Naive thymus-derived CD8-positive, alpha-beta T cell (primary cell): Measurements from ENCODE around the gene BDKRB2. TPM values are rescaled to one million over a fixed set of nuclear protein-coding genes. Genes with fewer than 3 reads are reported as not detected.

Experiments
- ATAC-seq, 2 donors: fragments of 150-1000 bp; cut with Tn5 transposase in 1 of 2; sonication (Bioruptor Pico), chemical (Tn5 transposase) in 1 of 2; 1 replicate in 1 of 2; 2 replicates in 1 of 2; pipeline ENCODE4 v1.10.0; 2021; ENCODE audit warnings: mild to moderate bottlenecking in 2 of 2, moderate library complexity in 2 of 2
- POLR2A ChIA-PET: fragments of 350-600 bp; sonication (Branson Sonifier 250); formaldehyde crosslinking; loops from one replicate; lab custom pipeline; 2021; ENCODE audit warnings: antibody characterized with exemption; lab: Charles Lee
- DNase-seq, 10 donors: peaks; one replicate each; pipeline versions ENCODE4 v3.0.0 to v3.0.0-alpha.2; 2020 to 2022
- H3K27ac Mint-ChIP-seq, 10 donors: one replicate each; pipeline ENCODE4 v1.8.0; 2020 to 2022; ENCODE audit warnings: mild to moderate bottlenecking in 10 of 10, mixed read lengths in 10 of 10, moderate library complexity in 4 of 10, inconsistent platforms in 1 of 10
- H3K27me3 Mint-ChIP-seq, 5 donors: one replicate each; pipeline ENCODE4 v1.8.0; 2021 to 2022; ENCODE audit warnings: mixed read lengths in 5 of 5
- H3K36me3 Mint-ChIP-seq, 3 donors: one replicate each; pipeline ENCODE4 v1.8.0; 2020 to 2022; ENCODE audit warnings: mixed read lengths in 3 of 3, mild to moderate bottlenecking in 2 of 3, inconsistent platforms in 1 of 3
- H3K4me1 Mint-ChIP-seq, 4 donors: one replicate each; pipeline ENCODE4 v1.8.0; 2021 to 2022; ENCODE audit warnings: mixed read lengths in 4 of 4
- H3K4me3 Mint-ChIP-seq, 10 donors: one replicate each; pipeline ENCODE4 v1.8.0; 2020 to 2022; ENCODE audit warnings: mild to moderate bottlenecking in 10 of 10, mixed read lengths in 10 of 10, moderate library complexity in 6 of 10, inconsistent platforms in 1 of 10
- H3K9me3 Mint-ChIP-seq, 9 donors: one replicate each; pipeline ENCODE4 v1.8.0; 2020 to 2022; ENCODE audit warnings: mixed read lengths in 9 of 9, mild to moderate bottlenecking in 3 of 9, inconsistent platforms in 1 of 9, moderate library complexity in 1 of 9
- polyA plus RNA-seq, 3 donors: library from polyadenylated mRNA; unstranded; fragments of 300-500 nt; fragmentation: Illumina TruSeq; gene quantifications; one replicate each; pipeline ENCODE4 v1.2.3, GENCODE V29; 2021
- total RNA-seq, 8 experiments: library from RNA in 2 of 8; stranded (reverse) in 2 of 8; gene quantifications; one replicate each; pipeline ENCODE4 v1.2.3 and lab custom pipeline; 2021 to 2026

The BDKRB2 gene
- total RNA-seq = not detected
- not detected for polyA plus RNA-seq
- total RNA-seq (lab: John Stamatoyannopoulos, UW) = 0 to 0.09 (median 0) reads per million in 6 experiments

GRCh38 chr14:96204151-96205058 lies at the start of gene BDKRB2:
Gene BDKRB2, plus strand, starts transcription at chr14:96204839. Its CDS starts 32,269 bp downstream, at chr14:96237108.
- peak within 1 kb of the TSS in 2 of 10 donors; percentile 49 to 59 for H3K27ac Mint-ChIP-seq
- DNase-seq (no peak), ATAC-seq (peak in 1 of 2 donors; percentile 40)
- peak within 1 kb of the TSS in 3 of 10 donors; percentile 18 to 49 (median 42) for H3K4me3 Mint-ChIP-seq
- H3K27me3 Mint-ChIP-seq = peaks cover 26 to 63% (median 38%) of the 10 kb centered on the region in 5 donors
- H3K9me3 Mint-ChIP-seq = no peaks in the 10 kb centered on the region
- POLR2A ChIA-PET = no interaction called here
- H3K36me3 Mint-ChIP-seq = peaks cover 0 to 4% (median 0%) of the 10 kb centered on the region in 3 donors
- peaks cover 5 to 7% (median 6%) of the 10 kb centered on the region in 4 donors for H3K4me1 Mint-ChIP-seq

GRCh38 chr14:96154900-96155299 lies 49.7 kb upstream of the BDKRB2 start:
- POLR2A ChIA-PET = no interaction called here
- H3K9me3 Mint-ChIP-seq = no peaks in the 10 kb centered on the region
- H3K27me3 Mint-ChIP-seq = peaks cover 0 to 6% (median 2%) of the 10 kb centered on the region in 5 donors
- ATAC-seq (no peak), DNase-seq (no peak)
- H3K36me3 Mint-ChIP-seq = no peaks in the 10 kb centered on the region
- no peak overlapping the region for H3K4me3 Mint-ChIP-seq
- no peaks in the 10 kb centered on the region for H3K4me1 Mint-ChIP-seq
- no peak overlapping the region for H3K27ac Mint-ChIP-seq

- H3K27ac Mint-ChIP-seq = peak overlapping the region in 1 of 10 donors; percentile 11
- H3K27me3 Mint-ChIP-seq = peaks cover 0 to 2% (median 0%) of the 10 kb centered on the region in 5 donors
- H3K4me3 Mint-ChIP-seq = no peak overlapping the region
- H3K36me3 Mint-ChIP-seq = no peaks in the 10 kb centered on the region
- no peaks in the 10 kb centered on the region for H3K9me3 Mint-ChIP-seq
- DNase-seq = no peak
- ATAC-seq = no peak
- H3K4me1 Mint-ChIP-seq = no peaks in the 10 kb centered on the region
- POLR2A ChIA-PET = interaction anchor here (1.2 kb wide), 1 partner anchor 18 kb away, joined by 3 read pairs; no protein-coding TSS in a partner anchor
Measured at GRCh38 chr14:96156804-96157760, 47.6 kb upstream of the BDKRB2 start.

GRCh38 chr14:96158735-96159134 lies 45.9 kb upstream of the BDKRB2 start:
- DNase-seq (no peak), ATAC-seq (no peak)
- H3K27me3 Mint-ChIP-seq = no peaks in the 10 kb centered on the region
- H3K27ac Mint-ChIP-seq = no peak overlapping the region
- no peaks in the 10 kb centered on the region for H3K4me1 Mint-ChIP-seq
- no peak overlapping the region for H3K4me3 Mint-ChIP-seq
- no peaks in the 10 kb centered on the region for H3K9me3 Mint-ChIP-seq
- no peaks in the 10 kb centered on the region for H3K36me3 Mint-ChIP-seq
- POLR2A ChIA-PET = no interaction called here

GRCh38 chr14:96160076-96160912 lies 44.3 kb upstream of the BDKRB2 start:
- ATAC-seq (no peak), DNase-seq (no peak)
- Mint-ChIP-seq H3K27ac (peak overlapping the region in 1 of 10 donors; percentile 3), H3K27me3 (no peaks in the 10 kb centered on the region), H3K4me1 (no peaks in the 10 kb centered on the region), H3K36me3 (no peaks in the 10 kb centered on the region), H3K4me3 (no peak overlapping the region), H3K9me3 (no peaks in the 10 kb centered on the region)
- POLR2A ChIA-PET = no interaction called here

- no peak for ATAC-seq
- Mint-ChIP-seq H3K4me3 (no peak overlapping the region), H3K4me1 (no peaks in the 10 kb centered on the region), H3K9me3 (no peaks in the 10 kb centered on the region), H3K27me3 (no peaks in the 10 kb centered on the region), H3K36me3 (no peaks in the 10 kb centered on the region), H3K27ac (no peak overlapping the region)
- no peak for DNase-seq
- POLR2A ChIA-PET = no interaction called here
Measured at GRCh38 chr14:96160913-96161310, 43.7 kb upstream of the BDKRB2 start.

- Mint-ChIP-seq H3K27ac (no peak overlapping the region), H3K4me3 (no peak overlapping the region), H3K27me3 (peaks cover 0 to 2% (median 0%) of the 10 kb centered on the region in 5 donors), H3K36me3 (no peaks in the 10 kb centered on the region), H3K4me1 (no peaks in the 10 kb centered on the region), H3K9me3 (no peaks in the 10 kb centered on the region)
- DNase-seq = no peak
- POLR2A ChIA-PET = no interaction called here
- no peak for ATAC-seq
Measured at GRCh38 chr14:96161636-96162035, 43.0 kb upstream of the BDKRB2 start.

- Mint-ChIP-seq H3K27ac (peak overlapping the region in 1 of 10 donors; percentile 3), H3K9me3 (no peaks in the 10 kb centered on the region)
Measured at GRCh38 chr14:96162265-96162664, 42.4 kb upstream of the BDKRB2 start.

GRCh38 chr14:96162741-96163140 lies 41.9 kb upstream of the BDKRB2 start:
- ATAC-seq = no peak
- Mint-ChIP-seq H3K27ac (no peak overlapping the region), H3K9me3 (no peaks in the 10 kb centered on the region), H3K36me3 (no peaks in the 10 kb centered on the region), H3K27me3 (peaks cover 0 to 2% (median 0%) of the 10 kb centered on the region in 5 donors), H3K4me3 (no peak overlapping the region), H3K4me1 (no peaks in the 10 kb centered on the region)
- POLR2A ChIA-PET = no interaction called here
- no peak for DNase-seq

More at GRCh38 chr14:96162265-96162664, 42.4 kb upstream of the BDKRB2 start:
- Mint-ChIP-seq H3K4me3 (no peak overlapping the region), H3K4me1 (no peaks in the 10 kb centered on the region), H3K36me3 (no peaks in the 10 kb centered on the region), H3K27me3 (peaks cover 0 to 2% (median 0%) of the 10 kb centered on the region in 5 donors)
- DNase-seq (no peak), ATAC-seq (no peak)
- POLR2A ChIA-PET = no interaction called here

GRCh38 chr14:96164861-96165490 lies 39.7 kb upstream of the BDKRB2 start:
- Mint-ChIP-seq H3K36me3 (no peaks in the 10 kb centered on the region), H3K27ac (no peak overlapping the region), H3K27me3 (peaks cover 0 to 12% (median 2%) of the 10 kb centered on the region in 5 donors), H3K9me3 (no peaks in the 10 kb centered on the region), H3K4me3 (no peak overlapping the region), H3K4me1 (no peaks in the 10 kb centered on the region)
- DNase-seq = no peak
- POLR2A ChIA-PET = no interaction called here
- ATAC-seq = no peak

GRCh38 chr14:96165493-96166436 lies 38.9 kb upstream of the BDKRB2 start:
- no peaks in the 10 kb centered on the region for H3K36me3 Mint-ChIP-seq
- H3K4me3 Mint-ChIP-seq = no peak overlapping the region
- POLR2A ChIA-PET = no interaction called here
- no peaks in the 10 kb centered on the region for H3K9me3 Mint-ChIP-seq
- H3K27me3 Mint-ChIP-seq = peaks cover 0 to 15% (median 3%) of the 10 kb centered on the region in 5 donors
- ATAC-seq = no peak
- DNase-seq = no peak
- H3K4me1 Mint-ChIP-seq = no peaks in the 10 kb centered on the region
- H3K27ac Mint-ChIP-seq = no peak overlapping the region
